Upper lobe of right lung (tissue), 1 donor: ENCODE results near the gene TCF12. TPM values are rescaled to one million over a fixed set of nuclear protein-coding genes. Genes with fewer than 3 reads are reported as not detected.
"Not testable (repeated sequence)": the region's sequence is repeated elsewhere in the genome, so short reads cannot be mapped to it uniquely, and the experiment has no call there.

ENCODE experiments used
- ATAC-seq: fragments of 200-7000 bp; cut with Tn5 transposase; one replicate; pipeline ENCODE4 v1.9.1; 2020; ENCODE audit warnings: mild to moderate bottlenecking, moderate library complexity
- DNase-seq: peaks from one replicate; pipeline ENCODE4 v3.0.0-alpha.2; 2020
- H3K27ac ChIP-seq: fragments of 200-600 bp; one replicate; pipeline ENCODE4 v1.8.0; 2022
- H3K27me3 ChIP-seq: fragments of 200-600 bp; one replicate; pipeline ENCODE4 v1.8.0; 2022; ENCODE audit warnings: mild to moderate bottlenecking
- H3K36me3 ChIP-seq: fragments of 200-600 bp; one replicate; pipeline ENCODE4 v1.8.0; 2022
- H3K4me1 ChIP-seq: fragments of 200-600 bp; one replicate; pipeline ENCODE4 v1.8.0; 2022
- H3K4me3 ChIP-seq: fragments of 200-600 bp; one replicate; pipeline ENCODE4 v1.8.0; 2022; ENCODE audit warnings: mild to moderate bottlenecking
- H3K9me3 ChIP-seq: fragments of 200-600 bp; one replicate; pipeline ENCODE4 v1.8.0; 2022
- CTCF ChIP-seq: fragments of 200-600 bp; IDR thresholded peaks from one replicate; pipeline ENCODE4 v1.8.0; 2022; ENCODE audit warnings: antibody characterized with exemption
- intact Hi-C: fragments of 100-400 bp; cut with DNase I; formaldehyde crosslinking; loops from one replicate; pipeline ENCODE4 v1.11.0; 2022
- total RNA-seq: library from RNA; stranded (reverse); fragmentation: NEBNext Ultra II Directional; extraction: Animal tissue kit (Norgen Biotek cat#: 25700); gene quantifications from one replicate; pipeline ENCODE4 v1.2.1, GENCODE V29; 2021
- donor health status: DM: no; HTN: yes; CAD: no; lungs with severe emphysema.

The TCF12 gene
- total RNA-seq, 1 donor from 2014 or later, result 103 TPM

GRCh38 chr15:56931639-56932508, 13.4 kb downstream of the TCF12 start:
- Histone ChIP-seq H3K27ac (no peak overlapping the region), H3K4me1 (peaks cover 19% of the 10 kb centered on the region), H3K27me3 (no peaks in the 10 kb centered on the region), H3K9me3 (no peaks in the 10 kb centered on the region), H3K4me3 (no peak overlapping the region), H3K36me3 (no peaks in the 10 kb centered on the region)
- no peak for ATAC-seq
- intact Hi-C loops, result no loop called here
- no peak for DNase-seq
- TF ChIP-seq CTCF, result no peak

- ATAC-seq, H3K27me3 ChIP-seq, DNase-seq, H3K36me3 ChIP-seq, H3K27ac ChIP-seq, intact Hi-C loops, H3K4me3 ChIP-seq, H3K9me3 ChIP-seq: not testable (repeated sequence)
- H3K4me1 ChIP-seq, result peaks cover 19% of the 10 kb centered on the region
These were observed 14.0 kb downstream of the TCF12 start for GRCh38 chr15:56932509-56932868.

- no peak for ATAC-seq
- intact Hi-C loops, result no loop called here
- H3K9me3 ChIP-seq, result no peaks in the 10 kb centered on the region
These were observed 15.0 kb downstream of the TCF12 start for GRCh38 chr15:56933410-56933809.

GRCh38 chr15:56933811-56934210, 15.4 kb downstream of the TCF12 start:
- ATAC-seq (no peak), DNase-seq (no peak)
- no peaks in the 10 kb centered on the region for H3K36me3 ChIP-seq
- no peaks in the 10 kb centered on the region for H3K9me3 ChIP-seq
- H3K4me3 ChIP-seq, result no peak overlapping the region
- H3K27ac ChIP-seq, result no peak overlapping the region
- intact Hi-C loops, result no loop called here
- H3K4me1 ChIP-seq, result peaks cover 19% of the 10 kb centered on the region
- TF ChIP-seq CTCF, result no peak
- H3K27me3 ChIP-seq, result no peaks in the 10 kb centered on the region

More at GRCh38 chr15:56933410-56933809, 15.0 kb downstream of the TCF12 start:
- DNase-seq, result no peak
- peaks cover 19% of the 10 kb centered on the region for H3K4me1 ChIP-seq
- TF ChIP-seq CTCF, result no peak
- H3K4me3 ChIP-seq, result no peak overlapping the region
- no peak overlapping the region for H3K27ac ChIP-seq
- H3K27me3 ChIP-seq, result no peaks in the 10 kb centered on the region
- H3K36me3 ChIP-seq, result no peaks in the 10 kb centered on the region

DNA sequence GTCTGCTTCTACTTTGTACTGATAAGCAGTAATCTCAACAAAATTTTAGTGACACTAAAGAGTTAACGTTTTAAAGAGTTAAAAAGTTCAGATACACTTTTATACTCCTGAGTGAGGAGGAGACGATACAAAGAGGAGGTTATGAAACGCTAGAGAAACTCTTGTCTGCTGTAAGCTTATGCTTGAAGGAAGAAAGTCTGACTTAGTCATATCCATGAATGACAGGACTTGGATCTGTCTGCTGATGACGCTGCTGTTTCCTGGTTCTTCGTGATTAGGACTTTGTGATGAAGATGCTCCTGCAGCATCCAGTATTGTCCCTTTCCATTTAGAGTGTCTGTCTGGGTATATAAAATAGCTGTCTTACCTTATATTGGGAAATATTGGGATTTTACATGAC, 15.8 kb downstream of the TCF12 start:
- DNase-seq (no peak), ATAC-seq (no peak)
- peaks cover 19% of the 10 kb centered on the region for H3K4me1 ChIP-seq
- H3K9me3 ChIP-seq, result no peaks in the 10 kb centered on the region
- H3K36me3 ChIP-seq, result no peaks in the 10 kb centered on the region
- TF ChIP-seq CTCF, result no peak
- no peak overlapping the region for H3K27ac ChIP-seq
- intact Hi-C loops, result no loop called here
- H3K27me3 ChIP-seq, result no peaks in the 10 kb centered on the region
- no peak overlapping the region for H3K4me3 ChIP-seq

- ATAC-seq, result no peak
These were observed 18.5 kb downstream of the TCF12 start for GRCh38 chr15:56936929-56937328.

More at GRCh38 chr15:56936929-56937328, 18.5 kb downstream of the TCF12 start:
- H3K27me3 ChIP-seq, result no peaks in the 10 kb centered on the region
- peaks cover 6% of the 10 kb centered on the region for H3K4me1 ChIP-seq
- intact Hi-C loops, result no loop called here
- H3K36me3 ChIP-seq, result no peaks in the 10 kb centered on the region
- no peak for DNase-seq
- no peak overlapping the region for H3K4me3 ChIP-seq
- no peak for TF ChIP-seq CTCF
- no peak overlapping the region for H3K27ac ChIP-seq
- H3K9me3 ChIP-seq, result no peaks in the 10 kb centered on the region
